AG04450 (cell line): Measurements from ENCODE around the gene EFCAB10. TPM values are rescaled to one million over a fixed set of nuclear protein-coding genes. Genes with fewer than 3 reads are reported as not detected.

Experiments
- CTCF ChIA-PET: fragments of 300-600, 350-600 bp; formaldehyde crosslinking; extraction: SDS; loops from one replicate; lab custom pipeline; 2022; ENCODE audit warnings: antibody characterized with exemption, inconsistent platforms; lab: Charles Lee
- POLR2A ChIA-PET: fragments of 350-600 bp; formaldehyde crosslinking; extraction: SDS; loops from one replicate; lab custom pipeline; 2021; ENCODE audit warnings: antibody characterized with exemption, inconsistent platforms; lab: Yijun Ruan, JAX
- DNase-seq: peaks from one replicate; pipeline ENCODE4 v3.0.0-alpha.2; 2011; ENCODE audit warnings: low read depth, low spot score
- H3K27ac ChIP-seq: one replicate; pipeline ENCODE4 v1.5.1; 2012; ENCODE audit warnings: low read depth, low read length, control low read depth
- H3K27me3 ChIP-seq: one replicate; pipeline ENCODE4 v1.6.0; 2012; ENCODE audit warnings: low read length; ENCODE audit not compliant: control insufficient read depth, insufficient read depth
- H3K4me3 ChIP-seq: 2 replicates; pipeline ENCODE4 v1.5.1; 2011; ENCODE audit warnings: mild to moderate bottlenecking, low read depth, low read length, control low read depth
- H3K9me3 ChIP-seq: 2 replicates; pipeline ENCODE4 v1.5.1; 2012; ENCODE audit warnings: low read length; ENCODE audit not compliant: control insufficient read depth, insufficient read depth
- polyA plus RNA-seq: library from polyadenylated mRNA; depleted of rRNA; stranded (reverse); fragments of >200 nt; gene quantifications from 2 replicates; pipeline ENCODE4 v1.2.3, GENCODE V29; 2011
- TF ChIP-seq, protein P1 (sequence below): IDR thresholded peaks from 2 replicates; pipeline ENCODE4 v1.5.1; 2011; ENCODE audit warnings: low read depth, low read length, control low read depth, inconsistent platforms

The EFCAB10 gene
- polyA plus RNA-seq, 1 experiment = not detected

DNA sequence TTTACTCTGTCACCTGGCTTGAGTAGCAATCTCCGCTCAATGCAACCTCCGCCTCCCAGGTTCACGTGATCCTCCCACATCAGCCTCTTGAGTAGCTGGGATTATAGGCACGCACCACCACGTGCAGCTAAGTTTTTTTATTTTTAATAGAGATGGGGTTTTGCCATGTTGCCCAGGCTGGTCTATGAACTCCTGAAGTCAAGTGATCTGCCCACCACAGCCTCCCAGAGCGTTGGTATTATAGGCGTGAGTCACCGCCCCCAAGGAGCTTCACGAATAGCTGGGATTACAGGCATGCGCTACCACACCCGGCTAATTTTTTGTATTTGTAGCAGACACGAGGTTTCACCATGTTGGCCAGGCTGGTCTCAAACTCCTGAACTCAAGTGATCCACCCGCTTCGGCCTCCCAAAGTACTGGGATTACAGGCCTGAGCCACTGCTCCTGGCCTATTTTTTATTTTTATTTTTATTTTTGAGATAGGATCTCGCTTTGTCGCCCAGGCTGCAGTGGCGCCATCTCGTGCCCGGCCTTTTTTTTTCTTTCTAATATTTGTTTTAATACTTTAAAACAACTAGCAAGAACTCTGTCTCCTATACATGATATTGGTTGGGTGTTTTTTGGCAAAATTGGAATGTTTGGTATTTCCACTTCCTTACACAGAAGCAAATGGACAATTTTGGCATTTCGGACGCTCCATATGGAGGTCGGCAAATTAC, 1.1 kb downstream of the EFCAB10 start:
- TF ChIP-seq, protein P1, sequence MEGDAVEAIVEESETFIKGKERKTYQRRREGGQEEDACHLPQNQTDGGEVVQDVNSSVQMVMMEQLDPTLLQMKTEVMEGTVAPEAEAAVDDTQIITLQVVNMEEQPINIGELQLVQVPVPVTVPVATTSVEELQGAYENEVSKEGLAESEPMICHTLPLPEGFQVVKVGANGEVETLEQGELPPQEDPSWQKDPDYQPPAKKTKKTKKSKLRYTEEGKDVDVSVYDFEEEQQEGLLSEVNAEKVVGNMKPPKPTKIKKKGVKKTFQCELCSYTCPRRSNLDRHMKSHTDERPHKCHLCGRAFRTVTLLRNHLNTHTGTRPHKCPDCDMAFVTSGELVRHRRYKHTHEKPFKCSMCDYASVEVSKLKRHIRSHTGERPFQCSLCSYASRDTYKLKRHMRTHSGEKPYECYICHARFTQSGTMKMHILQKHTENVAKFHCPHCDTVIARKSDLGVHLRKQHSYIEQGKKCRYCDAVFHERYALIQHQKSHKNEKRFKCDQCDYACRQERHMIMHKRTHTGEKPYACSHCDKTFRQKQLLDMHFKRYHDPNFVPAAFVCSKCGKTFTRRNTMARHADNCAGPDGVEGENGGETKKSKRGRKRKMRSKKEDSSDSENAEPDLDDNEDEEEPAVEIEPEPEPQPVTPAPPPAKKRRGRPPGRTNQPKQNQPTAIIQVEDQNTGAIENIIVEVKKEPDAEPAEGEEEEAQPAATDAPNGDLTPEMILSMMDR = no peak
- CTCF ChIA-PET = interaction anchor here (1.2 to 1.4 kb wide), 3 partner anchors 9 to 77 kb away, joined by 4 to 6 read pairs (median 6); partner anchors contain the start of gene RINT1
- peaks cover 15% of the 10 kb centered on the region for H3K9me3 ChIP-seq
- DNase-seq = no peak
- H3K27ac ChIP-seq = no peak overlapping the region
- H3K27me3 ChIP-seq = no peaks in the 10 kb centered on the region
- POLR2A ChIA-PET = no interaction called here
- no peak overlapping the region for H3K4me3 ChIP-seq

DNA sequence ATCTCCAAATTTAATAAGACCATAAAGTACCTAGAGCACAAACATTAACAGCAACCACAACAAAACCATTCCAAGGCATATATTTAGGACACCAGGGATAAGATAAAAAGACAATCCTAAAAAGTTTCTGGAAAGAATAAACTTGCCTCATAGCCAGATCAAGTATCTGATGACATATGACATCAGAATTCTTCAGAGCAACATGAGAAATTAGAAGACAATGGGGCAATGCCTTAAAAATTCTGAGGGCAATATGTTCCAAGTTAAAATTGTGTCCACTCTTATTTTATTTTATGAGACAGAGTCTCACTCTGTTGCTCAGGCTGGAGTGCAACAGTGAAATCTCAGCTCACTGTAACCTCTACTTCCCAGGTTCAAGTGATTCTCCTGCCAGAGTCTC, 2.8 kb downstream of the EFCAB10 start:
- CTCF ChIA-PET = interaction anchor here (1.4 kb wide), 1 partner anchor 11 kb away, joined by 6 read pairs; no protein-coding TSS in a partner anchor
- POLR2A ChIA-PET = no interaction called here
- Histone ChIP-seq H3K27ac (no peak overlapping the region), H3K9me3 (peaks cover 8% of the 10 kb centered on the region), H3K4me3 (no peak overlapping the region), H3K27me3 (no peaks in the 10 kb centered on the region)
- DNase-seq = no peak
- TF ChIP-seq, protein P1 = no peak

- TF ChIP-seq, protein P1 = no peak
- ChIA-PET POLR2A (no interaction called here), CTCF (interaction anchor here (1.2 kb wide), 1 partner anchor 12 kb away, joined by 3 read pairs; no protein-coding TSS in a partner anchor)
- H3K27ac ChIP-seq = no peak overlapping the region
- H3K4me3 ChIP-seq = no peak overlapping the region
- H3K27me3 ChIP-seq = no peaks in the 10 kb centered on the region
- DNase-seq = no peak
- no peaks in the 10 kb centered on the region; the same call in 1 of the 2 replicates for H3K9me3 ChIP-seq
These were observed 4.0 kb downstream of the EFCAB10 start for GRCh38 chr7:105577251-105577650.

DNA sequence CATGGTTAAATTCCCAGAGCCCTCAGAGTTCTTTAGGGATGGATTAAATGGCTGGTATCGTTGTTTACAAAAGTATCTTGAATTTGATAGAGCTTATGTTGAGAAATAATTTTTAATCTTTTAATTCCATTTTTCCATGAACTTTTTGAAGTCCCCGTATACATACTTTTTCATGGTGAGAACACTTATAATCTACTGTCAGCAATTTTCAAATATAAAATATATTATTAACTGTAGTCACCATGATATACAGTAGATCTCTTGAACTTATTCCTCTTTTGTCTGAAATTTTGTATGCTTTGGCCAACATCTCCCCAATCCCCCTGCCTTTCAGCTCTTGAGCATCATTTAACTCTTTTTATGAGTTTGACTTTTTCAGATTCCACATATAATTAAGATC, 9.4 kb downstream of the EFCAB10 start:
- no peaks in the 10 kb centered on the region; the same call in 1 of the 2 replicates for H3K9me3 ChIP-seq
- TF ChIP-seq, protein P1 = no peak
- H3K27ac ChIP-seq = no peak overlapping the region
- no peak for DNase-seq
- CTCF ChIA-PET = interaction anchor here (1.1 kb wide), 1 partner anchor 10 kb away, joined by 3 read pairs; the partner anchor contains the start of gene EFCAB10
- H3K27me3 ChIP-seq = no peaks in the 10 kb centered on the region
- no peak overlapping the region for H3K4me3 ChIP-seq
- POLR2A ChIA-PET = no interaction called here

DNA sequence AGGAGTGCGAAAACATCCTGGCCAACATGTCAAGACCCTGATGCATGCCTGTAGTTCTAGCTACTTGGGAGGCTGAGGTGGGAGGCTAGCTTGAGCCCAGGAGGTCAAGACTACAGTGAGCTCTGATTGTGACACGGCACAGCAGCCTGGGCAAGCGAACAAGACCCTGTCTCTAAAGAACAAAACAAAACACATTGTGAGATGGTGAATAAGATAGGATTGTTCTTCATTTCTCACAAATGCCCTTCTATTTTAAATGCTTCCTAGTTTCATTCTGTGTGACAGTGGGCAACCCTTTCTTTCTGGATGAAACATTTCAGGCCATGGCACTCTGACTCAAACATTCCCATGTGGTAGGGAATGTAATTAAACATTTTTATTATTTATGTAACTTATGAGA, 13.5 kb downstream of the EFCAB10 start:
- H3K27ac ChIP-seq = no peak overlapping the region

More for the DNA sequence above, 13.5 kb downstream of the EFCAB10 start:
- H3K9me3 ChIP-seq = no peaks in the 10 kb centered on the region; the same call in 1 of the 2 replicates
- no peak overlapping the region for H3K4me3 ChIP-seq
- no peak for DNase-seq
- TF ChIP-seq, protein P1 = no peak
- ChIA-PET POLR2A (no interaction called here), CTCF (interaction anchor here (0.5 kb wide), 1 partner anchor 14 kb away, joined by 4 read pairs; no protein-coding TSS in a partner anchor)
- H3K27me3 ChIP-seq = no peaks in the 10 kb centered on the region
